ENCODE results near the gene CLNK. TPM values are rescaled to one million over a fixed set of nuclear protein-coding genes. Genes with fewer than 3 reads are reported as not detected.

CLNK gene
- total RNA-seq, 1 experiment from 2014 or later = not detected

- Histone ChIP-seq H3K4me1 (ENCODE audit: insufficient read depth, low read length) (no peaks in the 10 kb centered on the region), H2BK15ac (ENCODE audit: low read depth, low read length) (no peak overlapping the region), H4K5ac (ENCODE audit: insufficient read length, low read depth, low read length) (no peak overlapping the region), H2BK20ac (ENCODE audit: low read depth, low read length, poor library complexity, severe bottlenecking) (no peak overlapping the region), H3K79me2 (ENCODE audit: insufficient read depth, low read length) (no peaks in the 10 kb centered on the region), H3K4ac (ENCODE audit: low read depth, low read length) (no peak overlapping the region), H3K9me3 (ENCODE audit: control insufficient read depth, low read depth, low read length) (no peaks in the 10 kb centered on the region), H3K27me3 (ENCODE audit: insufficient read depth, low read length) (no peaks in the 10 kb centered on the region), H3K27ac (ENCODE audit: insufficient read length, low read depth, low read length) (no peak overlapping the region), H3K9ac (ENCODE audit: extremely low read depth, insufficient read length, low read length) (no peak overlapping the region), H3K23ac (ENCODE audit: insufficient read length, low read depth, low read length) (no peak overlapping the region), H2AK5ac (ENCODE audit: insufficient read length, low read length) (no peak overlapping the region), H4K20me1 (ENCODE audit: control insufficient read depth, insufficient read depth, insufficient read length) (no peaks in the 10 kb centered on the region), H3K56ac (ENCODE audit: insufficient read length, low read depth, low read length) (no peak overlapping the region), H2AFZ (ENCODE audit: low read length) (no peak overlapping the region), H3K79me1 (ENCODE audit: insufficient read depth, low read depth, low read length, poor library complexity, severe bottlenecking) (no peaks in the 10 kb centered on the region), H2BK120ac (ENCODE audit: low read depth, low read length, poor library complexity, severe bottlenecking) (no peak overlapping the region), H3K18ac (ENCODE audit: insufficient read length, low read depth, low read length) (no peak overlapping the region), H3K4me2 (ENCODE audit: insufficient read depth, insufficient read length, low read length) (no peak overlapping the region), H4K8ac (replicated peaks; ENCODE audit: insufficient read length, low read depth, low read length) (no peak overlapping the region), H2BK12ac (ENCODE audit: insufficient read length, low read depth, low read length) (no peak overlapping the region), H3T11ph (ENCODE audit: low read length) (no peak overlapping the region), H4K91ac (ENCODE audit: insufficient read length, low read depth, low read length) (no peak overlapping the region), H3K14ac (ENCODE audit: insufficient read depth, low read length) (no peak overlapping the region), H2BK5ac (ENCODE audit: insufficient read length, low read length) (no peak overlapping the region), H3K23me2 (ENCODE audit: insufficient read length, low read depth, low read length, poor library complexity, severe bottlenecking) (no peaks in the 10 kb centered on the region)
- H3K27ac Mint-ChIP-seq = no peak overlapping the region
- peaks cover 0 to 3% of the 10 kb centered on the region in 2 experiments; a peak in 1 of 5 replicates for H3K9me3 Mint-ChIP-seq
- TF ChIP-seq CTCF (conservative IDR thresholded peaks at IDR 0.05) = no peak
- no peaks in the 10 kb centered on the region; the same call in 1 of the 2 replicates for H3K27me3 Mint-ChIP-seq (ENCODE audit: low read depth)
- peaks cover 0 to 4% of the 10 kb centered on the region in 2 experiments; a peak in 1 of 4 replicates for H3K4me1 Mint-ChIP-seq
- no peaks in the 10 kb centered on the region; a peak in 1 of 7 replicates for H3K36me3 Mint-ChIP-seq (ENCODE audit: insufficient read depth in 1 of 3, low read depth in 3 of 3)
- no CpG with 5 or more reads among the region's 2 CpGs for WGBS (ENCODE audit: extremely low coverage, insufficient read length, low lambda C conversion rate)
- H3K4me3 Mint-ChIP-seq = no peak overlapping the region
- DNase-seq = no peak
Observed at GRCh38 chr4:10648479-10648878, 36.1 kb downstream of the CLNK start.

Measured in H9 (cell line).